Calu3 (cell line): ENCODE measurements around the gene ALX4. TPM values are rescaled to one million over a fixed set of nuclear protein-coding genes. Genes with fewer than 3 reads are reported as not detected.

Source experiments
- BruUV-seq: library from RNA; stranded (reverse); fragments of 400-500 nt; replicated peaks from 2 replicates; lab custom pipeline; 2021; lab: Mats Ljungman, UMichigan
- CTCF ChIA-PET: fragments of 300-600 bp; sonication (Branson Sonifier 250); formaldehyde crosslinking; loops from one replicate; lab custom pipeline; 2022; ENCODE audit warnings: antibody characterized with exemption; lab: Charles Lee
- DNase-seq: peaks from one replicate; pipeline ENCODE4 v3.0.0; 2022
- H3K27ac Mint-ChIP-seq: one replicate; pipeline ENCODE4 v1.8.0; 2022; ENCODE audit warnings: mixed read lengths; ENCODE audit not compliant: unreplicated experiment
- H3K27me3 Mint-ChIP-seq: one replicate; pipeline ENCODE4 v1.8.0; 2022; ENCODE audit warnings: mixed read lengths; ENCODE audit not compliant: unreplicated experiment
- H3K36me3 Mint-ChIP-seq: one replicate; pipeline ENCODE4 v1.8.0; 2022; ENCODE audit warnings: mild to moderate bottlenecking, moderate library complexity, mixed read lengths; ENCODE audit not compliant: insufficient read depth, unreplicated experiment
- H3K4me1 Mint-ChIP-seq: one replicate; pipeline ENCODE4 v1.8.0; 2022; ENCODE audit warnings: mild to moderate bottlenecking, low read depth, mixed read lengths; ENCODE audit not compliant: unreplicated experiment
- H3K4me3 Mint-ChIP-seq: one replicate; pipeline ENCODE4 v1.8.0; 2022; ENCODE audit warnings: mild to moderate bottlenecking, low read depth, moderate library complexity, mixed read lengths; ENCODE audit not compliant: unreplicated experiment
- H3K9me3 Mint-ChIP-seq: one replicate; pipeline ENCODE4 v1.8.0; 2022; ENCODE audit warnings: low read depth, mixed read lengths; ENCODE audit not compliant: unreplicated experiment
- intact Hi-C: fragments of 100-400 bp; cut with micrococcal nuclease; formaldehyde crosslinking; loops from one replicate; pipeline ENCODE4 v1.10.0; 2022; ENCODE audit not compliant: unreplicated experiment
- total RNA-seq: library from RNA; stranded (reverse); gene quantifications from 2 replicates; pipeline ENCODE4 v1.2.3, GENCODE V29; 2022
- TF ChIP-seq, protein P1 (sequence below): fragments of 200-600 bp; IDR thresholded peaks from one replicate; pipeline ENCODE4 v1.8.0; 2022; ENCODE audit warnings: antibody characterized with exemption; ENCODE audit not compliant: unreplicated experiment

Gene ALX4
- total RNA-seq, 1 experiment from 2014 or later = not detected

DNA sequence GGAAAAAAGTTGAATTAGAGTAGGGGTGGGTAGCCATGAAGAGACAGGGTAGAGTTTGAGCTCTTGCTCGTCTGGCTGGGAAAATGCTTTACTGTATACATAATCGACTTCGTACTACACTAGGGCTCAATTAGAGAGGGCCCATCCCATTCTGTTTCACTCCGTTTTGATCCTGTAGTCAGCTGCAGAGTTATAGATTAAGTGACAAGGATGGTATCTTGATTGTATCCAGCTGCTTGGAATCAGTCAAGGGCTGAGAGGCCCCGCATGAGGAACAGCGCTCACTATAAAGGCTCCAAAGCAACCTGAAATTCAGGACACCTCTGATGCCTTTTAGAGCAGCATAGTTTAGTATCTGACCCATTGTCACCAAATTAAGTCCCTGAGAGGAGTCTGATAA lies 81.6 kb downstream of the ALX4 start:
- intact Hi-C loops = no loop called here
- no peaks in the 10 kb centered on the region for H3K27me3 Mint-ChIP-seq
- no peaks in the 10 kb centered on the region for H3K4me1 Mint-ChIP-seq
- H3K27ac Mint-ChIP-seq = no peak overlapping the region
- H3K9me3 Mint-ChIP-seq = no peaks in the 10 kb centered on the region
- no TSS peak for BruUV-seq
- CTCF ChIA-PET = no interaction called here
- no peak overlapping the region for H3K4me3 Mint-ChIP-seq
- peaks cover 6% of the 10 kb centered on the region for H3K36me3 Mint-ChIP-seq
- no peak for DNase-seq
- TF ChIP-seq, protein P1, sequence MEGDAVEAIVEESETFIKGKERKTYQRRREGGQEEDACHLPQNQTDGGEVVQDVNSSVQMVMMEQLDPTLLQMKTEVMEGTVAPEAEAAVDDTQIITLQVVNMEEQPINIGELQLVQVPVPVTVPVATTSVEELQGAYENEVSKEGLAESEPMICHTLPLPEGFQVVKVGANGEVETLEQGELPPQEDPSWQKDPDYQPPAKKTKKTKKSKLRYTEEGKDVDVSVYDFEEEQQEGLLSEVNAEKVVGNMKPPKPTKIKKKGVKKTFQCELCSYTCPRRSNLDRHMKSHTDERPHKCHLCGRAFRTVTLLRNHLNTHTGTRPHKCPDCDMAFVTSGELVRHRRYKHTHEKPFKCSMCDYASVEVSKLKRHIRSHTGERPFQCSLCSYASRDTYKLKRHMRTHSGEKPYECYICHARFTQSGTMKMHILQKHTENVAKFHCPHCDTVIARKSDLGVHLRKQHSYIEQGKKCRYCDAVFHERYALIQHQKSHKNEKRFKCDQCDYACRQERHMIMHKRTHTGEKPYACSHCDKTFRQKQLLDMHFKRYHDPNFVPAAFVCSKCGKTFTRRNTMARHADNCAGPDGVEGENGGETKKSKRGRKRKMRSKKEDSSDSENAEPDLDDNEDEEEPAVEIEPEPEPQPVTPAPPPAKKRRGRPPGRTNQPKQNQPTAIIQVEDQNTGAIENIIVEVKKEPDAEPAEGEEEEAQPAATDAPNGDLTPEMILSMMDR = no peak

DNA sequence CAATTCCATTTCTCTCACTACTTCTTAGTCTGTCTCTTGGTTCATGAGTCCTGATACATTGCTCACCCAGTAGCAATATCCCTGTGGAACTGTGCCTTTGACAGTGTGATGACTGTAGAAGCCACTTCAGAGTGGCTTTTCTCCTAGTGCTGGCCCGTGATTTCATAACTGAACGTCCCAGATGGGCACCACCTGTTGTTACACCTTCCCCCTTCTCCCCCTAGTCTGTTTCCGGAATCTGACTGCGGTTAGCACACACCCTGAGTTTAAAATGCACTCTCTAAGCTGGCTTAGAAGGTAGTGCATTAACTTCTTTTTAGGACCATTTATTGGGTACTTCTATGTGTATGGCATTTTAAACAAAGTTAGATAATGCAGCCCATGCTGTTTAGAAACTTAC lies 83.0 kb downstream of the ALX4 start:
- no peak for DNase-seq
- CTCF ChIA-PET = interaction anchor here (1.1 kb wide), 1 partner anchor 35 kb away, joined by 3 read pairs; no protein-coding TSS in a partner anchor
- intact Hi-C loops = no loop called here
- Mint-ChIP-seq H3K27ac (no peak overlapping the region), H3K4me3 (no peak overlapping the region), H3K27me3 (no peaks in the 10 kb centered on the region), H3K9me3 (no peaks in the 10 kb centered on the region), H3K36me3 (peaks cover 6% of the 10 kb centered on the region), H3K4me1 (no peaks in the 10 kb centered on the region)
- BruUV-seq = no TSS peak
- TF ChIP-seq, protein P1 = no peak

GRCh38 chr11:44226490-44226889 lies 83.4 kb downstream of the ALX4 start:
- peaks cover 6% of the 10 kb centered on the region for H3K36me3 Mint-ChIP-seq
- TF ChIP-seq, protein P1 = no peak
- no peak overlapping the region for H3K4me3 Mint-ChIP-seq
- H3K27me3 Mint-ChIP-seq = no peaks in the 10 kb centered on the region
- no TSS peak for BruUV-seq
- intact Hi-C loops = no loop called here
- no peak for DNase-seq
- CTCF ChIA-PET = interaction anchor here (1.1 kb wide), 1 partner anchor 35 kb away, joined by 3 read pairs; no protein-coding TSS in a partner anchor
- no peaks in the 10 kb centered on the region for H3K9me3 Mint-ChIP-seq
- H3K4me1 Mint-ChIP-seq = no peaks in the 10 kb centered on the region
- H3K27ac Mint-ChIP-seq = no peak overlapping the region

- H3K27me3 Mint-ChIP-seq = no peaks in the 10 kb centered on the region
- no peak for DNase-seq
- no peak overlapping the region for H3K4me3 Mint-ChIP-seq
- CTCF ChIA-PET = no interaction called here
- no TSS peak for BruUV-seq
- H3K36me3 Mint-ChIP-seq = peaks cover 2% of the 10 kb centered on the region
- intact Hi-C loops = no loop called here
- no peaks in the 10 kb centered on the region for H3K9me3 Mint-ChIP-seq
- TF ChIP-seq, protein P1 = no peak
- no peak overlapping the region for H3K27ac Mint-ChIP-seq
- no peaks in the 10 kb centered on the region for H3K4me1 Mint-ChIP-seq
Measured at GRCh38 chr11:44224867-44225501, 85.0 kb downstream of the ALX4 start.
